ENCODE measurements around the gene CAPZA1. TPM values are rescaled to one million over a fixed set of nuclear protein-coding genes. Genes with fewer than 3 reads are reported as not detected.

CAPZA1 gene
- total and polyA plus RNA-seq, 12 donors: 60.1 to 178 (median 94.0) TPM

DNA sequence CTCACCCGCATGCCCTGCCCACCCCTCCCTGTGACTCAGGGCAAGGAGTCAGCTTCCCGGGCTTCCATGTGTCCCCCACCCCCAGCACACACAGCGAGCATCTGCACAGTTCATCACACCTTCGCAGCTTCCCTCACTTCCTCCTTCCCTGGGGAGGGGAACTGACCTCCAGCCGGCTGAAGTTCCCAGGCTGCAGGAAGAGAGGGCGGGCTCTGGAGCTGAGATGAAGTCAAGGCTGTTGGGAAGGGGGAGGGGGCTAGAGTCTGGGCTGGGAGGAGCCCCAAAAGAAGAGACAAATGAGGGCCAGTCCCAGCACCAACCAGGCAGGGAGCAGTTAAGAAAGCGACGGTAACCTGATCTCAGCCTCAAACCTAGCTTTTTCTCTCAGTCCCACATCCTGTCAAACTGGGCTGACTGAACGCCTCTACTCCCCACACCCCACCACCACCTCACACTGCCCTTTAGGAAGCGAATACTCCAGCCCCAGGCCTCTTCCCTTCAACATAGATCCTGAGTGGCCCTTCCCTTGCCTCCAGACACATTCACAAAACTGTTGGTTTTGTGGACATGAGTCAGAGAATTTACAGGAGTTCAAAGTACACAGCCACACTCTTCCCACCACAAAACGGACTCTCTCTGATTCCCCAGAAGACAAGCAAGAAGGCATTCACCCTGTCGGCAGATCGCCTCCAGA lies 85.4 kb downstream of the CAPZA1 start:
- Histone ChIP-seq H3K4me3 (peak overlapping the region in 2 of 4 donors; percentile 85 to 99), H3K36me3 (replicated peaks in 1 of 2) (peaks cover 0 to 28% of the 10 kb centered on the region in 2 donors), H3K4me1 (replicated peaks in 1 of 2) (peaks cover 41 to 55% of the 10 kb centered on the region in 2 donors), H3K27me3 (no peaks in the 10 kb centered on the region), H3K9me3 (replicated peaks in 1 of 3) (no peaks in the 10 kb centered on the region), H3K27ac (peak overlapping the region; percentile 45 to 95 (median 88))
- intact Hi-C loops (cut with DNase I): loop anchor here (5.0 kb wide), 5 partner anchors 33 to 318 kb away; partner anchors contain the start of genes CAPZA1 (in 1 of the 2), CTTNBP2NL (in 1 of the 2), MOV10 (in 1 of the 2) and ST7L (in 1 of the 2)
- DNase-seq: peak; percentile 87 to 97 (median 94)
- 0 to 5% (median 2%) methylated on average over 11 to 13 of the region's 13 CpGs for WGBS, 4 donors
- TF ChIP-seq, protein P1, sequence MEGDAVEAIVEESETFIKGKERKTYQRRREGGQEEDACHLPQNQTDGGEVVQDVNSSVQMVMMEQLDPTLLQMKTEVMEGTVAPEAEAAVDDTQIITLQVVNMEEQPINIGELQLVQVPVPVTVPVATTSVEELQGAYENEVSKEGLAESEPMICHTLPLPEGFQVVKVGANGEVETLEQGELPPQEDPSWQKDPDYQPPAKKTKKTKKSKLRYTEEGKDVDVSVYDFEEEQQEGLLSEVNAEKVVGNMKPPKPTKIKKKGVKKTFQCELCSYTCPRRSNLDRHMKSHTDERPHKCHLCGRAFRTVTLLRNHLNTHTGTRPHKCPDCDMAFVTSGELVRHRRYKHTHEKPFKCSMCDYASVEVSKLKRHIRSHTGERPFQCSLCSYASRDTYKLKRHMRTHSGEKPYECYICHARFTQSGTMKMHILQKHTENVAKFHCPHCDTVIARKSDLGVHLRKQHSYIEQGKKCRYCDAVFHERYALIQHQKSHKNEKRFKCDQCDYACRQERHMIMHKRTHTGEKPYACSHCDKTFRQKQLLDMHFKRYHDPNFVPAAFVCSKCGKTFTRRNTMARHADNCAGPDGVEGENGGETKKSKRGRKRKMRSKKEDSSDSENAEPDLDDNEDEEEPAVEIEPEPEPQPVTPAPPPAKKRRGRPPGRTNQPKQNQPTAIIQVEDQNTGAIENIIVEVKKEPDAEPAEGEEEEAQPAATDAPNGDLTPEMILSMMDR (IDR thresholded peaks at IDR 0.05): no peak
- peak; percentile 62 to 91 for TF ChIP-seq POLR2A (IDR thresholded peaks at IDR 0.05)

DNA sequence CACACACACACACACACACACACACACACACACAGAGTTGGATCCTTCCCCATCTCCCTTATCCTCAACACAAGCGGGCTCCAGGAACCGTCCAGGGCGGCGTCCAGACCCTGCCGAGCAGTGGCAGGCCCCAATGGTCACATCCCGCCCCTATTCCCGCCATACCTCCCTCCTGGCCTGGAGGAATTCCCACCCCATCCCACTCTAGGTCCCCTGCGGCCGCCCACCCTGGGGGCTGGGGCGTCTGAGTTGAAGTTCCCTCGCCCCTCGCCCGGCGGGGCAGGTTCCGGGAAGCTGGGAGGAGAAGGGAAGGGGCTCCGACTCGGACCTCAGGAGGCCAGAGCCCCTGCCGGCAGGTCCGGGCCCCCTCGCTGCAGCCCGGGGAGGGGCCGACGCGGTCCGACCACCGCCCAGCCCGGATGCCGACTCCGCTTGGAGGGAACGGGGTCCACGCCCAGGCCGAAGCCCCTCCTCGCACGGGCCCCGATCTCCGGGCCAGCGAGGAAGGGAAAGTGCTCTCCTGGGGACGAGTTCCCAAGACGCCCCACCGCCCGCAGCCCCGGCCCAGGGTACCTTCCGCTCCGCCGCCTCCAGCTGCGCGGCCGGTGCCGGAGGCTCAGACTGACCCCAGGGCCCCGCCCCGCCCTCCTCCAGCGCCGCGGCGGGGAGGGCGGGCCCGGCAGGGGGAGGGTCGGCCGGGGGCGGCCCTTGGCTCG lies 87.0 kb downstream of the CAPZA1 start, which contains the start of gene RHOC:
RHOC (minus strand) TSS at position 623 of the 716 bp plus-strand sequence. CDS start 3,328 bp downstream, outside the sequence.
- peaks cover 25 to 39% of the 10 kb centered on the region in 2 donors for H3K4me1 ChIP-seq (replicated peaks in 1 of 2)
- no peaks in the 10 kb centered on the region for H3K9me3 ChIP-seq (replicated peaks in 1 of 3)
- H3K4me3 ChIP-seq: peak within 1 kb of the TSS; percentile 85 to 99 (median 93)
- peak within 1 kb of the TSS; percentile 56 to 95 (median 92) for H3K27ac ChIP-seq
- intact Hi-C loops (cut with DNase I): loop anchor here (5.0 kb wide), 5 partner anchors 34 to 319 kb away; partner anchors contain the start of genes CAPZA1 (in 1 of the 2), CTTNBP2NL (in 1 of the 2), MOV10 (in 1 of the 2) and ST7L (in 1 of the 2)
- peak; percentile 55 to 79 (median 72) for DNase-seq
- peaks cover 0 to 20% of the 10 kb centered on the region in 2 donors for H3K36me3 ChIP-seq (replicated peaks in 1 of 2)
- TF ChIP-seq, protein P1 (IDR thresholded peaks at IDR 0.05): peak in 1 of 6 experiments; percentile 2
- TF ChIP-seq POLR2A (IDR thresholded peaks at IDR 0.05): peak; percentile 68 to 78
- 1 to 2% (median 1%) methylated on average over 12 to 61 of the region's 61 CpGs for WGBS, 4 donors
- H3K27me3 ChIP-seq: no peaks in the 10 kb centered on the region

DNA sequence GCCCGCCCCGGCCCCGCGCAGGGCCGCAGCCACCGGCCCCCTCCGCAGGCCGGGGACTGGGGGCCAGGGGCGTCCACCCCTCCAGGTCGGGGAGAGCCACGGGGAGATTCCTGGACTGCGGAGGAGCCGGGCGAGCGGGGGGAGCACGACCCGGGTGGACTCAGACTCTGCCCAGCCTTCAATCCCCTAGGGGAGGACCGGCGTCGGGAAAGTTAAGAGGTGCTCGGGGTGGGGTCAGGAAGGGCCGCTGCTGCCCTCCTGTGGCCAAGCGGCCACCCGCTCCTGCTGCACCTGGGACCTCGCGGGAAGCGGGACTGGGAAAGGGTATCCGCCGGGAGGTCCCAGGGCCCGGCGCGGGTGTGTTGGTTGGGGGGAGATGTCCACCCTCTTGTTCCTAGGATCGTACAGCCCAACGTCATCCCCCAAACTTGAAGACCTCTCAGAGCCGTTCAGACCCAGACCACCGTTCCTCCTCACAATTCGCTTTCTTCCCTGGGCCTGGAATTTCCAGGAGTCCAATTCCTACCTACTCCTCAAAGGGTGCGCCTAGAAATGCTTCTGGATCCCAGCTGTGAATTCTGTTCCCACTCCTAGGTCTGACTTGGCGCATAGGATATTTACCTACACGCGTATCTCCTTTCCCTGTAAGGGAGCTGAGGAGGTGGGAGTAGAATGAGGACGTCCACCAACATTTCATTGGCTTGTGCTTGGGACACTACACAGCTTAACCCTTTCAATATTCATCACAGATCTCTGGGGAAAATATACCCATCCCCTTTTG lies 87.8 kb downstream of the CAPZA1 start:
- Histone ChIP-seq H3K9me3 (replicated peaks in 1 of 3) (no peaks in the 10 kb centered on the region), H3K27ac (peak overlapping the region in 4 of 5 donors; percentile 86 to 95 (median 92)), H3K36me3 (replicated peaks in 1 of 2) (peaks cover 0 to 12% of the 10 kb centered on the region in 2 donors), H3K4me3 (peak overlapping the region in 2 of 4 donors; percentile 85 to 99), H3K4me1 (replicated peaks in 1 of 2) (peaks cover 23 to 32% of the 10 kb centered on the region in 2 donors), H3K27me3 (no peaks in the 10 kb centered on the region)
- 7 to 16% (median 11%) methylated on average over 20 to 42 of the region's 42 CpGs for WGBS, 4 donors
- intact Hi-C loops (cut with DNase I): loop anchor here (5.0 kb wide), 5 partner anchors 35 to 320 kb away; partner anchors contain the start of genes CAPZA1 (in 1 of the 2), CTTNBP2NL (in 1 of the 2), MOV10 (in 1 of the 2) and ST7L (in 1 of the 2)
- TF ChIP-seq POLR2A (IDR thresholded peaks at IDR 0.05): no peak
- TF ChIP-seq, protein P1 (IDR thresholded peaks at IDR 0.05): peak; percentile 87 to 94 (median 88)
- peak; percentile 90 to 94 (median 92) for DNase-seq

Measured in adrenal gland (tissue), 12 donors.